Fibroblast of lung (primary cell): ENCODE measurements around the gene PTPRF. TPM values are rescaled to one million over a fixed set of nuclear protein-coding genes. Genes with fewer than 3 reads are reported as not detected.

Source experiments
- DNase-seq, 2 donors: peaks; one replicate each; pipeline versions ENCODE4 v3.0.0 to v3.0.0-alpha.2; 2010; ENCODE audit warnings: low read depth in 2 of 2
- H2AFZ ChIP-seq: 2 replicates; pipeline ENCODE4 v1.5.1; 2012; ENCODE audit warnings: low read length, control low read depth, inconsistent platforms
- H3K27ac ChIP-seq: 2 replicates; pipeline ENCODE4 v1.5.1; 2011; ENCODE audit warnings: low read length, control low read depth; ENCODE audit not compliant: insufficient read depth
- H3K27me3 ChIP-seq: 2 replicates; pipeline ENCODE4 v1.5.1; 2011; ENCODE audit warnings: mild to moderate bottlenecking, low read length; ENCODE audit not compliant: control insufficient read depth, insufficient read depth
- H3K36me3 ChIP-seq: 2 replicates; pipeline ENCODE4 v1.5.1; 2011; ENCODE audit warnings: low read length; ENCODE audit not compliant: control insufficient read depth, insufficient read depth
- H3K4me1 ChIP-seq: 2 replicates; pipeline ENCODE4 v1.5.1; 2011; ENCODE audit warnings: low read length; ENCODE audit not compliant: control insufficient read depth, insufficient read depth; ENCODE audit errors: extremely low read depth
- H3K4me2 ChIP-seq: 2 replicates; pipeline ENCODE4 v1.5.1; 2011; ENCODE audit warnings: low read length, control low read depth; ENCODE audit not compliant: insufficient read depth; ENCODE audit errors: extremely low read depth
- H3K4me3 ChIP-seq, 4 experiments: fragments of 200-600 bp in 1 of 4; sonication (generic) in 1 of 4; replicated peaks in 1 of 4; 2 replicates each; pipeline ENCODE4 v1.5.1; 2011 to 2016; ENCODE audit warnings: low read length in 4 of 4, low read depth in 3 of 4, mild to moderate bottlenecking in 3 of 4, control low read depth in 2 of 4, inconsistent platforms in 1 of 4, mixed read lengths in 1 of 4; ENCODE audit not compliant: insufficient read depth in 1 of 4; ENCODE audit errors: control extremely low read depth in 1 of 4
- H3K79me2 ChIP-seq: 2 replicates; pipeline ENCODE4 v1.5.1; 2012; ENCODE audit warnings: mild to moderate bottlenecking, low read length, inconsistent platforms; ENCODE audit not compliant: control insufficient read depth, insufficient read depth
- H3K9ac ChIP-seq: 2 replicates; pipeline ENCODE4 v1.5.1; 2011; ENCODE audit warnings: mild to moderate bottlenecking, low read length, control low read depth; ENCODE audit not compliant: insufficient read depth
- H3K9me3 ChIP-seq: 2 replicates; pipeline ENCODE4 v1.5.1; 2012; ENCODE audit warnings: low read depth, low read length; ENCODE audit not compliant: control insufficient read depth, insufficient read depth
- H4K20me1 ChIP-seq: 2 replicates; pipeline ENCODE4 v1.5.1; 2011; ENCODE audit warnings: low read length; ENCODE audit not compliant: control insufficient read depth, insufficient read depth; ENCODE audit errors: extremely low read depth
- EZH2 ChIP-seq: IDR thresholded peaks from 2 replicates; pipeline ENCODE4 v1.5.1; 2012; ENCODE audit warnings: low read length, control low read depth, mild to moderate bottlenecking; ENCODE audit errors: missing control alignments
- polyA plus RNA-seq, 2 donors: library from polyadenylated mRNA; depleted of rRNA in 1 of 2; stranded (reverse) in 1 of 2; unstranded in 1 of 2; fragments of >200 nt; gene quantifications; 2 replicates each; pipeline ENCODE4 v1.2.1, GENCODE V29; 2011 to 2012; ENCODE audit warnings: missing spikeins in 1 of 2
- total RNA-seq: library from RNA; depleted of rRNA; stranded (reverse); fragments of >200 nt; gene quantifications from 2 replicates; pipeline ENCODE4 v1.2.1, GENCODE V29; 2014
- TF ChIP-seq, protein P1 (sequence below), 2 donors: IDR thresholded peaks in 1 of 2; conservative IDR thresholded peaks in 1 of 2; 1 replicate in 1 of 2; 2 replicates in 1 of 2; pipeline ENCODE4 v1.5.1; 2011 to 2012; ENCODE audit warnings: low read length in 2 of 2, control low read depth in 1 of 2, inconsistent platforms in 1 of 2, low read depth in 1 of 2, mild to moderate bottlenecking in 1 of 2

Gene PTPRF
- total and polyA plus RNA-seq, 2 donors (not counting 1 experiment from before 2014, with no cell fraction given): 45.2 to 52.0 TPM

- H3K4me2 ChIP-seq: no peak overlapping the region
- H2AFZ ChIP-seq: no peak overlapping the region
- no peak overlapping the region for H3K9ac ChIP-seq
- H3K79me2 ChIP-seq: peaks cover 4% of the 10 kb centered on the region
- no peaks in the 10 kb centered on the region for H3K9me3 ChIP-seq
- DNase-seq: no peak
- H3K4me3 ChIP-seq: no peak overlapping the region
- no peaks in the 10 kb centered on the region for H4K20me1 ChIP-seq
- H3K27ac ChIP-seq: no peak overlapping the region
- TF ChIP-seq, protein P1, sequence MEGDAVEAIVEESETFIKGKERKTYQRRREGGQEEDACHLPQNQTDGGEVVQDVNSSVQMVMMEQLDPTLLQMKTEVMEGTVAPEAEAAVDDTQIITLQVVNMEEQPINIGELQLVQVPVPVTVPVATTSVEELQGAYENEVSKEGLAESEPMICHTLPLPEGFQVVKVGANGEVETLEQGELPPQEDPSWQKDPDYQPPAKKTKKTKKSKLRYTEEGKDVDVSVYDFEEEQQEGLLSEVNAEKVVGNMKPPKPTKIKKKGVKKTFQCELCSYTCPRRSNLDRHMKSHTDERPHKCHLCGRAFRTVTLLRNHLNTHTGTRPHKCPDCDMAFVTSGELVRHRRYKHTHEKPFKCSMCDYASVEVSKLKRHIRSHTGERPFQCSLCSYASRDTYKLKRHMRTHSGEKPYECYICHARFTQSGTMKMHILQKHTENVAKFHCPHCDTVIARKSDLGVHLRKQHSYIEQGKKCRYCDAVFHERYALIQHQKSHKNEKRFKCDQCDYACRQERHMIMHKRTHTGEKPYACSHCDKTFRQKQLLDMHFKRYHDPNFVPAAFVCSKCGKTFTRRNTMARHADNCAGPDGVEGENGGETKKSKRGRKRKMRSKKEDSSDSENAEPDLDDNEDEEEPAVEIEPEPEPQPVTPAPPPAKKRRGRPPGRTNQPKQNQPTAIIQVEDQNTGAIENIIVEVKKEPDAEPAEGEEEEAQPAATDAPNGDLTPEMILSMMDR (conservative IDR thresholded peaks at IDR 0.05 in 1 of 2, IDR thresholded peaks at IDR 0.05 in 1 of 2; ENCODE audit: low read depth in 1 of 2, low read length in 2 of 2): no peak
- no peak for TF ChIP-seq EZH2
- H3K36me3 ChIP-seq: peaks cover 3% of the 10 kb centered on the region
- no peaks in the 10 kb centered on the region for H3K27me3 ChIP-seq
- H3K4me1 ChIP-seq: peaks cover 4% of the 10 kb centered on the region
Measured at GRCh38 chr1:43534256-43534655, 3.6 kb downstream of the PTPRF start.

DNA sequence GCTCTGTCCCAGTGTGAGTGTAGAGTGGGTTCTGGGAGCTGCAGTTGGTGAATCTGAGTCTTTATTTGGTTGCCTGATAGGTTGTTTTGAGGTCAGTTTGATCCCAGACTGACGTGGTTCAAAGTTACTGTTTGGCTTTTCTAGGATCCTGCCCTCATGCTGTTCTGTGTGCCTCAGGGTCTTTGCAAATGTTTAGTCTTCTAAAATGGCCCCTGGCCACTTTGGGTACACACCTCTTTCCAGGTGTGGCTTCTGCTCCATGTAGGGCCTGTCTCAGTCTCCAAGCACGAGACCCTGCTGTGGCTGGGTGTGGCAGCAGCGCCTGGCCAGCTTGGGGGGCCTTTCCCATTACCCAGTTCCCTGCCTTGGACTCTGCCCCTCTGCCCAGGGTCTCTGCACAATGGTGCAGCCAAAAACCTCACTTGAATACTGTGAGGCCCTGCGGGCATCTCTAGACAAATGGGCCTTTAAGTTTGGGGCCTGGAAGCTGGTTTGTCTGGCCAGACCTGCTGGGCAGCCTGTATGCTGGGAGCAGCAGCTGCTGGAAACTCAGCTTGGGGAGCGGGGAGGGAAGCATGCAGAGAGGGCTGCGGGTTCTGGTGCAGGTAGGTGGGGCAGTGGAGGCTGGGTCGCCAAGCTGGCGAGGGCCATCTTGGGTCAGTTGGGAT lies 5.6 kb downstream of the PTPRF start:
- no peak overlapping the region for H3K9ac ChIP-seq
- no peak overlapping the region for H3K4me3 ChIP-seq
- no peak overlapping the region for H2AFZ ChIP-seq
- no peaks in the 10 kb centered on the region for H3K4me1 ChIP-seq
- H3K27me3 ChIP-seq: no peaks in the 10 kb centered on the region
- peaks cover 4% of the 10 kb centered on the region for H3K36me3 ChIP-seq
- no peak for TF ChIP-seq EZH2
- TF ChIP-seq, protein P1 (conservative IDR thresholded peaks at IDR 0.05 in 1 of 2, IDR thresholded peaks at IDR 0.05 in 1 of 2; ENCODE audit: low read depth in 1 of 2, low read length in 2 of 2): no peak
- no peak overlapping the region for H3K27ac ChIP-seq
- H3K9me3 ChIP-seq: no peaks in the 10 kb centered on the region
- no peak for DNase-seq
- H3K4me2 ChIP-seq: no peak overlapping the region
- no peaks in the 10 kb centered on the region for H4K20me1 ChIP-seq
- peaks cover 4% of the 10 kb centered on the region for H3K79me2 ChIP-seq

DNA sequence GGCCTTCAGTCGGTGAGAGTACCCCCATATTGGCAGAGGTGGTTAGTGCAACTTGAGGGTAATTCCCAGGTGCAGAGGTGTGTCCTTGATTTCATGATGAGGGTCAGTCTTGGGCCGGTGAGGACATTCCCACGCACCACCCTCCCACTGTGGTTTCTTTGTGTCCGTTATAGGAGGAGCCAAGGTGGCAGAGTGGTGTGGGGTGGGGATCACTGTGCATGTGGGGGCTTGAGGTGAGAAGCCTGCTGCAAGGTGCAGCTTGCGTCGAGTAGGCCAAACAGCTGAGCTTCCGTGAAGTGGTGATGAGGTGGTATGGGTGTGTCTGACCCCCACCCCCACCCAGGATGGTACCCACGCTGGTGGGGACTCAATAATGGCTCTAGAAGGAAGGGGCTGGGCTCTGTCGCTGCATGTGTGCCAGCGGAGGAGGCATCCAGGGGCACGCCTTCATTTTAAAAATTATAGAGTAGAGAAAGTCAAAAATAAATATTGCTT lies 6.2 kb downstream of the PTPRF start:
- Histone ChIP-seq H3K9me3 (no peaks in the 10 kb centered on the region), H3K4me2 (no peak overlapping the region), H3K9ac (no peak overlapping the region), H3K79me2 (peaks cover 4% of the 10 kb centered on the region), H2AFZ (no peak overlapping the region), H3K4me1 (no peaks in the 10 kb centered on the region), H3K4me3 (no peak overlapping the region), H3K27me3 (no peaks in the 10 kb centered on the region), H4K20me1 (no peaks in the 10 kb centered on the region), H3K36me3 (peaks cover 4% of the 10 kb centered on the region), H3K27ac (no peak overlapping the region)
- TF ChIP-seq, protein P1 (conservative IDR thresholded peaks at IDR 0.05 in 1 of 2, IDR thresholded peaks at IDR 0.05 in 1 of 2; ENCODE audit: low read depth in 1 of 2, low read length in 2 of 2): no peak
- TF ChIP-seq EZH2: no peak
- DNase-seq: no peak
